HG03064 (cell line): Measurements from ENCODE around the gene LGALS3BP.
"Not testable (repeated sequence)": the region's sequence is repeated elsewhere in the genome, so short reads cannot be mapped to it uniquely, and the experiment has no call there.

Source experiments
- ATAC-seq: cut with Tn5 transposase; IDR thresholded peaks from one replicate; pipeline ENCODE4 v1.9.1; 2021; ENCODE audit warnings: low read depth; ENCODE audit not compliant: unreplicated experiment

LGALS3BP gene

GRCh38 chr17:78945455-78945854, 34.3 kb downstream of the LGALS3BP start:
- ATAC-seq: not testable (repeated sequence)

- no peak for ATAC-seq
Observed at GRCh38 chr17:78944956-78945355, 34.8 kb downstream of the LGALS3BP start.

- ATAC-seq: no peak
Observed at GRCh38 chr17:78944026-78944425, 35.7 kb downstream of the LGALS3BP start.

GRCh38 chr17:78940708-78941107, 39.0 kb downstream of the LGALS3BP start:
- ATAC-seq: no peak

GRCh38 chr17:78940258-78940657, 39.5 kb downstream of the LGALS3BP start:
- ATAC-seq: no peak

GRCh38 chr17:78939615-78940014, 40.1 kb downstream of the LGALS3BP start:
- ATAC-seq: no peak

GRCh38 chr17:78937561-78937960, 42.2 kb downstream of the LGALS3BP start:
- ATAC-seq: no peak

- no peak for ATAC-seq
Observed at GRCh38 chr17:78935419-78936323, 44.1 kb downstream of the LGALS3BP start.

GRCh38 chr17:78934681-78935418, 44.9 kb downstream of the LGALS3BP start:
- ATAC-seq: no peak

GRCh38 chr17:78933959-78934568, 45.7 kb downstream of the LGALS3BP start:
- ATAC-seq: no peak

GRCh38 chr17:78933025-78933958, 46.4 kb downstream of the LGALS3BP start:
- ATAC-seq: no peak

GRCh38 chr17:78929908-78930775, 49.6 kb downstream of the LGALS3BP start:
- no peak for ATAC-seq

- no peak for ATAC-seq
Observed at GRCh38 chr17:78925662-78926555, 53.8 kb downstream of the LGALS3BP start.

- ATAC-seq: no peak
Observed at GRCh38 chr17:78925234-78925633, 54.5 kb downstream of the LGALS3BP start, which contains the start of gene TIMP2. Gene TIMP2, minus strand, starts transcription at chr17:78925387. Its CDS starts 299 bp downstream, at chr17:78925088.

GRCh38 chr17:78924481-78925151, 55.1 kb downstream of the LGALS3BP start:
- ATAC-seq: no peak

GRCh38 chr17:78923660-78924453, 55.9 kb downstream of the LGALS3BP start:
- no peak for ATAC-seq
